ENCODE data around the gene FBXO42. TPM values are rescaled to one million over a fixed set of nuclear protein-coding genes. Genes with fewer than 3 reads are reported as not detected.
"Not testable (repeated sequence)": the region's sequence is repeated elsewhere in the genome, so short reads cannot be mapped to it uniquely, and the experiment has no call there.

FBXO42 gene
- total and polyA plus RNA-seq, 7 experiments from 2014 or later = 17.9 to 26.7 (median 24.6) TPM

GRCh38 chr1:16352842-16353535, 709 bp upstream of the FBXO42 start:
- Mint-ChIP-seq H3K36me3 (peaks cover 0 to 2% (median 0%) of the 10 kb centered on the region in 5 donors), H3K4me1 (peaks cover 17 to 39% (median 32%) of the 10 kb centered on the region in 7 donors), H3K27ac (peak overlapping the region; percentile 69 to 97 (median 94)), H3K4me3 (peak overlapping the region; percentile 84 to 98 (median 94)), H3K27me3 (no peaks in the 10 kb centered on the region), H3K9me3 (no peaks in the 10 kb centered on the region)
- no peak for ATAC-seq
- no peak for DNase-seq
- H3K27ac ChIP-seq (ENCODE audit: low read depth, low read length) = peak overlapping the region; percentile 97
- POLR2A ChIA-PET = interaction anchor here (0.6 to 3.2 kb wide), 13 partner anchors 8 to 552 kb away, joined by 3 to 29 read pairs (median 3); partner anchors contain the start of genes CPLANE2, SZRD1 and ZBTB17
- H3K4me1 ChIP-seq (ENCODE audit: control insufficient read depth in 2 of 2, insufficient read depth in 2 of 2, low read length in 2 of 2) = peaks cover 10 to 24% of the 10 kb centered on the region in 2 donors
- CTCF ChIA-PET = interaction anchor here (0.8 to 3.2 kb wide), 4 partner anchors 10 to 274 kb away, joined by 3 to 24 read pairs (median 5); partner anchors contain the start of genes NECAP2 and SZRD1
- no peaks in the 10 kb centered on the region for H3K9me3 ChIP-seq (ENCODE audit: control insufficient read depth in 2 of 3, low read length in 3 of 3)
- no peaks in the 10 kb centered on the region for H3K27me3 ChIP-seq (ENCODE audit: control insufficient read depth in 2 of 2, insufficient read depth in 2 of 2, low read length in 2 of 2)
- peak overlapping the region; percentile 71 for H3K4me3 ChIP-seq (ENCODE audit: low read length)
- peaks cover 0 to 7% (median 0%) of the 10 kb centered on the region in 3 experiments for H3K36me3 ChIP-seq (ENCODE audit: control insufficient read depth in 2 of 3, insufficient read depth in 3 of 3, low read length in 3 of 3)
- intact Hi-C loops (cut with micrococcal nuclease) = loop anchor here (1.0 to 5.0 kb wide), 10 partner anchors 10 to 826 kb away; partner anchors contain the start of genes SZRD1 (in 2 of the 2), ZBTB17 (in 2 of the 2), CPLANE2 (in 1 of the 2) and DNAJC16 (in 1 of the 2)

DNA sequence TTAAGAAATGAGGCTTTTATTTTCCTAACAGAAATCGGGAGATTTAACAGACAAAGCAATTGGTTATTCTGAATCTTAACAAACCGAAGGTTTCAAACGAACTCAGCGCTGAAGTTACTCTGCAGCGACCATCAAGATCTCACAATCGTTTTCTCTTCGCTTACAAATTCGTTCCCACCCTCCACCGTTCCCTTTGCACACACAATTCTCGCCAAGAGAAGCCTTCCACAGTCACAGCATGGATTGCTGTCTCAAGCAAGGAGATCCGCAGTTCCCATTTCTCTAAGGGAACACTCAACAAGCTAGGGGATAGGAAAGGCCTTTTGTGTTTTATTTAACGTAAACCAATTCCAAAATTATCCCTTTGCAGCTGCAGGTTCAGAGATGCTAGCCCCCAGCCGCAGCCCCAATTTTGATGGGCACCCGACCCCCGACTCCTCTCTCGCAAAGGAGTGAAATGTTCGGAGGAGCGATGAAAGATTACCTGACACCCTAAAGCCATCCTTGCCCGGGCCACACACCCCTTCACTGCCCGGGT, 755 bp downstream of the FBXO42 start:
- ATAC-seq (no peak), DNase-seq (peak in 2 of 9 donors; percentile 8 to 11)
- Histone ChIP-seq H3K4me3 (ENCODE audit: low read length) (peak overlapping the region; percentile 71), H3K27me3 (ENCODE audit: control insufficient read depth in 2 of 2, insufficient read depth in 2 of 2, low read length in 2 of 2) (no peaks in the 10 kb centered on the region), H3K4me1 (ENCODE audit: control insufficient read depth in 2 of 2, insufficient read depth in 2 of 2, low read length in 2 of 2) (peaks cover 10 to 24% of the 10 kb centered on the region in 2 donors), H3K36me3 (ENCODE audit: control insufficient read depth in 2 of 3, insufficient read depth in 3 of 3, low read length in 3 of 3) (peaks cover 0 to 7% (median 0%) of the 10 kb centered on the region in 3 experiments), H3K9me3 (ENCODE audit: control insufficient read depth in 2 of 3, low read length in 3 of 3) (no peaks in the 10 kb centered on the region), H3K27ac (ENCODE audit: low read depth, low read length) (peak overlapping the region; percentile 97)
- peaks cover 17 to 45% (median 34%) of the 10 kb centered on the region in 7 donors for H3K4me1 Mint-ChIP-seq
- peak overlapping the region; percentile 84 to 98 (median 94) for H3K4me3 Mint-ChIP-seq
- H3K36me3 Mint-ChIP-seq = peaks cover 0 to 2% (median 0%) of the 10 kb centered on the region in 5 donors
- CTCF ChIA-PET = interaction anchor here (0.7 to 3.2 kb wide), 4 partner anchors 11 to 283 kb away, joined by 3 to 24 read pairs (median 5); partner anchors contain the start of gene NECAP2
- POLR2A ChIA-PET = interaction anchor here (1.0 to 3.2 kb wide), 8 partner anchors 10 to 554 kb away, joined by 3 to 29 read pairs (median 4); partner anchors contain the start of genes SZRD1 and ZBTB17
- H3K27ac Mint-ChIP-seq = peak overlapping the region; percentile 69 to 98 (median 94)
- H3K9me3 Mint-ChIP-seq = no peaks in the 10 kb centered on the region
- intact Hi-C loops (cut with micrococcal nuclease) = loop anchor here (5.0 kb wide), 6 partner anchors 114 to 824 kb away; partner anchors contain the start of genes ZBTB17 (in 2 of the 2), CPLANE2 (in 1 of the 2), DNAJC16 (in 1 of the 2) and FAM131C (in 1 of the 2)
- no peaks in the 10 kb centered on the region for H3K27me3 Mint-ChIP-seq

GRCh38 chr1:16349847-16350406, 2.4 kb downstream of the FBXO42 start:
- intact Hi-C loops (cut with micrococcal nuclease) = loop anchor here (5.0 kb wide), 6 partner anchors 113 to 823 kb away; partner anchors contain the start of genes ZBTB17 (in 2 of the 2), CPLANE2 (in 1 of the 2), DNAJC16 (in 1 of the 2) and FAM131C (in 1 of the 2)
- Histone ChIP-seq H3K27ac (ENCODE audit: low read depth, low read length) (no peak overlapping the region), H3K36me3 (ENCODE audit: control insufficient read depth in 2 of 3, insufficient read depth in 3 of 3, low read length in 3 of 3) (peaks cover 0 to 7% (median 0%) of the 10 kb centered on the region in 3 experiments), H3K27me3 (ENCODE audit: control insufficient read depth in 2 of 2, insufficient read depth in 2 of 2, low read length in 2 of 2) (no peaks in the 10 kb centered on the region), H3K4me3 (ENCODE audit: low read length) (no peak overlapping the region), H3K4me1 (ENCODE audit: control insufficient read depth in 2 of 2, insufficient read depth in 2 of 2, low read length in 2 of 2) (peaks cover 10 to 24% of the 10 kb centered on the region in 2 donors), H3K9me3 (ENCODE audit: control insufficient read depth in 2 of 3, low read length in 3 of 3) (no peaks in the 10 kb centered on the region)
- DNase-seq (no peak), ATAC-seq (no peak)
- H3K27ac Mint-ChIP-seq = peak overlapping the region in 2 of 9 donors; percentile 24 to 36
- peak overlapping the region in 9 of 10 donors; percentile 2 to 98 (median 49) for H3K4me3 Mint-ChIP-seq
- H3K9me3 Mint-ChIP-seq = no peaks in the 10 kb centered on the region
- no peaks in the 10 kb centered on the region for H3K27me3 Mint-ChIP-seq
- H3K4me1 Mint-ChIP-seq = peaks cover 23 to 54% (median 41%) of the 10 kb centered on the region in 7 donors
- ChIA-PET POLR2A (interaction anchor here (0.6 to 1.3 kb wide), 5 partner anchors 17 to 113 kb away, joined by 3 to 5 read pairs (median 3); partner anchors contain the start of genes CPLANE2 and SZRD1), CTCF (no interaction called here)
- peaks cover 0 to 4% (median 2%) of the 10 kb centered on the region in 5 donors for H3K36me3 Mint-ChIP-seq

DNA sequence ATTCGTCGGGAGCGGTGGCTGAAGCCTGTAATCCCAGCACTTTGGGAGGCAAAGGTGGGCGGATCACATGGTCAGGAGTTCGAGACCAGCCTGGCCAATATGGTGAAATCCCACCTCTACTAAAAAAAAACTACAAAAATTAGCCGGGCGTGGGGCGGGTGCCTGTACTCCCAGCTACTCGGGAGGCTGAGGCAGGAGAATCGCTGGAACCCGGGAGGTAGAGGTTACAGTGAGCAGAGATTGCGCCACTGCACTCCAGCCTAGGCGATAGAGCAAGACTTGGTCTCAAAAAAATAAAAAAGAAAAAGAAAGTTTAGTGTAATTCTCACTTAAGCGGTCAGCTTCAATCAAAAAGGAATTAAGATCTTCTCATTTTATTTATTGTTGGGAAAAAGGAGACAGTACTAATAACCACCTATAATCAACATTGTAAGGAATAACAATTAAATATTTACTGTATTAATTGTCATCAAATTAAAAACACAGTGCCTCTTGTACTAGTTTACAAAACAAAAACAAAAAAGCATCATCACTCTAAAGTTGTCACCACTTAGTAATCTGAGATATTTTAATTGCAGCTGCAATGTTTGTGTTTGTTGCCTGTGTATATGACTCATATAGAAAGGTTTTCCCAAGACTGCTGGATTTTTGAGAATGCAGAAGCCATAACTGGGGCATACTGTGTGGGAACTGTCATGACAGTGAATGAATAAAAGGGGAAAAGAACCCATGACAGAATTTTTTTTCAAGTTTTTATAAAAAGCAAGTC, 3.7 kb downstream of the FBXO42 start:
- no peak overlapping the region for H3K27ac Mint-ChIP-seq
- H3K27me3 Mint-ChIP-seq = no peaks in the 10 kb centered on the region
- intact Hi-C loops (cut with micrococcal nuclease) = no loop called here
- Histone ChIP-seq H3K27me3 (ENCODE audit: control insufficient read depth in 2 of 2, insufficient read depth in 2 of 2, low read length in 2 of 2) (no peaks in the 10 kb centered on the region), H3K27ac (ENCODE audit: low read depth, low read length) (no peak overlapping the region), H3K4me1 (ENCODE audit: control insufficient read depth in 2 of 2, insufficient read depth in 2 of 2, low read length in 2 of 2) (peaks cover 10 to 24% of the 10 kb centered on the region in 2 donors), H3K36me3 (ENCODE audit: control insufficient read depth in 2 of 3, insufficient read depth in 3 of 3, low read length in 3 of 3) (peaks cover 0 to 7% (median 0%) of the 10 kb centered on the region in 3 experiments), H3K4me3 (ENCODE audit: low read length) (no peak overlapping the region), H3K9me3 (ENCODE audit: control insufficient read depth in 2 of 3, low read length in 3 of 3) (no peaks in the 10 kb centered on the region)
- H3K36me3 Mint-ChIP-seq = peaks cover 0 to 4% (median 2%) of the 10 kb centered on the region in 5 donors
- ChIA-PET CTCF (no interaction called here), POLR2A (interaction anchor here (0.7 kb wide), 1 partner anchor 199 kb away, joined by 3 read pairs; no protein-coding TSS in a partner anchor)
- peak overlapping the region in 2 of 10 donors; percentile 35 to 41 for H3K4me3 Mint-ChIP-seq
- ATAC-seq (no peak), DNase-seq (no peak)
- no peaks in the 10 kb centered on the region for H3K9me3 Mint-ChIP-seq
- peaks cover 23 to 54% (median 41%) of the 10 kb centered on the region in 7 donors for H3K4me1 Mint-ChIP-seq

DNA sequence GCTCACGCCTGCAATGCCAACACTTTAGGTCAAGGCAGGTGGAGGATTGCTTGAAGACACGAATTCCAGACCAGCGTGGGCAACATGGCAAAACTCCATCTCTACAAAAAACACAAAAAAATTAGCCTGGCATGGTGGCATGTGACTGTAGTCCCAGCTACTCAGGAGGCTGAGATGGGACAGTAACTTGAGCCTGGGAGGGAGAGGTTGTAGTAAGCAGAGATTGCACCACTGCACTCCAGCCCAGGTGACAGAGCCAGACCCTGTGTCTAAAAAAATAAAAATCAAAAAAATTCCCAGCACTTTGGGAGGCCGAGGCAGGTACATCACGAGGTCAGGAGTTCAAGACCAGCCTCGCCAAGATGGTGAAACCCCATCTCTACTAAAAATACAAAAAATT, 9.0 kb downstream of the FBXO42 start:
- Mint-ChIP-seq H3K4me1 (peaks cover 15 to 39% (median 24%) of the 10 kb centered on the region in 7 donors), H3K36me3 (peaks cover 0 to 21% (median 5%) of the 10 kb centered on the region in 5 donors)
- ATAC-seq; H3K4me3 ChIP-seq (ENCODE audit: low read length); H3K9me3 ChIP-seq (ENCODE audit: control insufficient read depth in 2 of 3, low read length in 3 of 3); H3K27me3 Mint-ChIP-seq; DNase-seq; H3K9me3 Mint-ChIP-seq; H3K36me3 ChIP-seq (ENCODE audit: control insufficient read depth in 2 of 3, insufficient read depth in 3 of 3, low read length in 3 of 3); H3K4me3 Mint-ChIP-seq; H3K4me1 ChIP-seq (ENCODE audit: control insufficient read depth in 2 of 2, insufficient read depth in 2 of 2, low read length in 2 of 2); POLR2A ChIA-PET; H3K27ac Mint-ChIP-seq; H3K27ac ChIP-seq (ENCODE audit: low read depth, low read length); H3K27me3 ChIP-seq (ENCODE audit: control insufficient read depth in 2 of 2, insufficient read depth in 2 of 2, low read length in 2 of 2); intact Hi-C loops (cut with micrococcal nuclease): not testable (repeated sequence)
- CTCF ChIA-PET = interaction anchor here (0.6 kb wide), 1 partner anchor 561 kb away, joined by 7 read pairs; no protein-coding TSS in a partner anchor

All from naive thymus-derived CD4-positive, alpha-beta T cell (primary cell).